Ascending aorta (tissue), 2 donors: ENCODE measurements around the gene UQCRC1. TPM values are rescaled to one million over a fixed set of nuclear protein-coding genes. Genes with fewer than 3 reads are reported as not detected.

ENCODE experiments used
- DNase-seq, 2 donors: peaks; one replicate each; pipeline ENCODE4 v3.0.0-alpha.2; 2019; ENCODE audit warnings: low spot score in 2 of 2
- H3K27ac ChIP-seq, 2 donors: fragments of 200-600 bp; sonication (generic); one replicate each; pipeline ENCODE4 v1.5.1; 2016 to 2017; ENCODE audit warnings: mild to moderate bottlenecking in 1 of 2
- H3K27me3 ChIP-seq: fragments of 200-600 bp; sonication (generic); one replicate; pipeline ENCODE4 v1.5.1; 2017
- H3K36me3 ChIP-seq, 2 donors: fragments of 200-600 bp; sonication (generic); one replicate each; pipeline ENCODE4 v1.5.1; 2016
- H3K4me1 ChIP-seq, 2 donors: fragments of 200-600 bp; sonication (generic); one replicate each; pipeline ENCODE4 v1.5.1; 2016 to 2017; ENCODE audit warnings: mild to moderate bottlenecking in 1 of 2
- H3K4me3 ChIP-seq, 2 donors: fragments of 200-600 bp; sonication (generic); one replicate each; pipeline ENCODE4 v1.5.1; 2016 to 2017; ENCODE audit warnings: mild to moderate bottlenecking in 1 of 2
- H3K9me3 ChIP-seq, 2 donors: fragments of 200-600 bp; sonication (generic); one replicate each; pipeline ENCODE4 v1.5.1; 2016
- CTCF ChIP-seq, 3 experiments: fragments of 200-600 bp in 2 of 3; fragments of 450-650 bp in 1 of 3; sonication (generic) in 2 of 3; IDR thresholded peaks; one replicate each; pipeline ENCODE4 v1.5.1; 2016 to 2019; ENCODE audit warnings: antibody characterized with exemption in 3 of 3, mild to moderate bottlenecking in 1 of 3, moderate library complexity in 1 of 3
- intact Hi-C: fragments of 100-400 bp; cut with DNase I; formaldehyde crosslinking; loops from one replicate; pipeline ENCODE4 v1.15.1; 2023
- total RNA-seq: library from RNA; depleted of rRNA; stranded (reverse); fragments of >200 nt; gene quantifications from one replicate; pipeline ENCODE4 v1.1.0, GENCODE V29; 2016

UQCRC1 gene
- total RNA-seq, 1 donor from 2014 or later = 193 TPM

GRCh38 chr3:48652923-48653715 is 43.7 kb upstream of the UQCRC1 start:
- no peaks in the 10 kb centered on the region for H3K36me3 ChIP-seq
- no peaks in the 10 kb centered on the region for H3K27me3 ChIP-seq
- intact Hi-C loops = no loop called here
- no peak for DNase-seq
- peaks cover 5 to 17% of the 10 kb centered on the region in 2 donors for H3K4me1 ChIP-seq
- no peak for TF ChIP-seq CTCF (IDR thresholded peaks at IDR 0.05)
- no peak overlapping the region for H3K4me3 ChIP-seq
- no peaks in the 10 kb centered on the region for H3K9me3 ChIP-seq
- no peak overlapping the region for H3K27ac ChIP-seq

GRCh38 chr3:48651771-48652170 is 42.3 kb upstream of the UQCRC1 start:
- H3K9me3 ChIP-seq = no peaks in the 10 kb centered on the region
- no peak for TF ChIP-seq CTCF (IDR thresholded peaks at IDR 0.05)
- H3K27ac ChIP-seq = no peak overlapping the region
- no peaks in the 10 kb centered on the region for H3K27me3 ChIP-seq
- H3K36me3 ChIP-seq = no peaks in the 10 kb centered on the region
- intact Hi-C loops = no loop called here
- peaks cover 5 to 15% of the 10 kb centered on the region in 2 donors for H3K4me1 ChIP-seq
- no peak overlapping the region for H3K4me3 ChIP-seq
- no peak for DNase-seq

- DNase-seq = no peak
- H3K9me3 ChIP-seq = no peaks in the 10 kb centered on the region
- TF ChIP-seq CTCF (IDR thresholded peaks at IDR 0.05) = no peak
Measured at GRCh38 chr3:48650723-48651122, 41.3 kb upstream of the UQCRC1 start.

GRCh38 chr3:48648188-48648850 is 38.9 kb upstream of the UQCRC1 start:
- Histone ChIP-seq H3K27me3 (no peaks in the 10 kb centered on the region), H3K9me3 (no peaks in the 10 kb centered on the region), H3K36me3 (no peaks in the 10 kb centered on the region), H3K4me1 (no peaks in the 10 kb centered on the region), H3K27ac (no peak overlapping the region), H3K4me3 (no peak overlapping the region)
- intact Hi-C loops = no loop called here
- DNase-seq = no peak
- no peak for TF ChIP-seq CTCF (IDR thresholded peaks at IDR 0.05)

More at GRCh38 chr3:48650723-48651122, 41.3 kb upstream of the UQCRC1 start:
- no peak overlapping the region for H3K27ac ChIP-seq
- no peaks in the 10 kb centered on the region for H3K27me3 ChIP-seq
- no peaks in the 10 kb centered on the region for H3K36me3 ChIP-seq
- intact Hi-C loops = no loop called here
- H3K4me1 ChIP-seq = peaks cover 4 to 5% of the 10 kb centered on the region in 2 donors
- H3K4me3 ChIP-seq = no peak overlapping the region

- DNase-seq = no peak
- no peaks in the 10 kb centered on the region for H3K4me1 ChIP-seq
- no peak overlapping the region for H3K4me3 ChIP-seq
- no peak overlapping the region for H3K27ac ChIP-seq
- H3K27me3 ChIP-seq = no peaks in the 10 kb centered on the region
- H3K36me3 ChIP-seq = no peaks in the 10 kb centered on the region
- no peaks in the 10 kb centered on the region for H3K9me3 ChIP-seq
- intact Hi-C loops = no loop called here
- TF ChIP-seq CTCF (IDR thresholded peaks at IDR 0.05) = no peak
Measured at GRCh38 chr3:48647714-48648113, 38.3 kb upstream of the UQCRC1 start.
